Stomach smooth muscle (tissue), 2 donors: Measurements from ENCODE around the gene SMIM32.

ENCODE experiments used
- H3K27ac ChIP-seq: one replicate; pipeline ENCODE4 v1.7.0; 2013; ENCODE audit warnings: mild to moderate bottlenecking, low read length, inconsistent platforms
- H3K27me3 ChIP-seq, 2 donors: one replicate each; pipeline ENCODE4 v1.7.0; 2013; ENCODE audit warnings: low read length in 2 of 2; ENCODE audit not compliant: insufficient read depth in 2 of 2, control insufficient read depth in 1 of 2
- H3K36me3 ChIP-seq, 2 donors: one replicate each; pipeline ENCODE4 v1.7.0; 2013; ENCODE audit warnings: low read length in 2 of 2; ENCODE audit not compliant: control insufficient read depth in 2 of 2, insufficient read depth in 2 of 2
- H3K4me1 ChIP-seq: one replicate; pipeline ENCODE4 v1.7.0; 2013; ENCODE audit warnings: low read length; ENCODE audit not compliant: control insufficient read depth, insufficient read depth
- H3K4me3 ChIP-seq, 2 donors: one replicate each; pipeline ENCODE4 v1.7.0; 2013; ENCODE audit warnings: low read length in 2 of 2
- H3K9ac ChIP-seq, 2 donors: one replicate each; pipeline ENCODE4 v1.7.0; 2013; ENCODE audit warnings: low read length in 2 of 2, mild to moderate bottlenecking in 1 of 2
- H3K9me3 ChIP-seq, 2 donors: one replicate each; pipeline ENCODE4 v1.7.0; 2013; ENCODE audit warnings: low read length in 2 of 2; ENCODE audit not compliant: control insufficient read depth in 2 of 2
- donor health status: healthy.
- donor health status: Pancreatic carcinoma.

SMIM32 gene

GRCh38 chr5:136208916-136209315 lies 16.0 kb upstream of the SMIM32 start:
- no peaks in the 10 kb centered on the region for H3K36me3 ChIP-seq
- H3K4me1 ChIP-seq, result no peaks in the 10 kb centered on the region
- no peak overlapping the region for H3K4me3 ChIP-seq
- peaks cover 0 to 6% of the 10 kb centered on the region in 2 donors for H3K9me3 ChIP-seq
- H3K27ac ChIP-seq, result no peak overlapping the region
- no peak overlapping the region for H3K9ac ChIP-seq
- peaks cover 0 to 9% of the 10 kb centered on the region in 2 donors for H3K27me3 ChIP-seq

DNA sequence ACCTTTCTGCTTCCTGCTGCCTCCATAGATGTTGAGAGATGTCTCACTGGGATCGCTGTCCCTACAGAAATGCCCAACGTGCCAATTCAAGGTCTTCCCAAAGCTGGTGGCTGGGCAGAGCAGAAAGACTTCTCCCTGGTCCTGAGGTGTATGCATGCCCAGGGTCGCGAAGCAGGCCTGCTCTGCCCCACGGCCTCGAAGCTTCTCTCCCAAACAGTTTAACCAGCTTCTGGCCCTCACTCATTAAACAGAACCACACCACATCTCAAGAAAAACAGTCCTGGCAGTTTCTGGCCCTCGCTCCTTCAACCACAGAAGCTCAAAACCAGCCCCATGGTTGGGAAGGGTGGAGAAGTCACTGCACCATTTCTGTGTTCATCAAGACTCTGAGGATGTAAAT lies 14.7 kb upstream of the SMIM32 start:
- no peak overlapping the region for H3K27ac ChIP-seq
- H3K36me3 ChIP-seq, result no peaks in the 10 kb centered on the region
- no peaks in the 10 kb centered on the region for H3K4me1 ChIP-seq
- peaks cover 0 to 5% of the 10 kb centered on the region in 2 donors for H3K27me3 ChIP-seq
- peaks cover 0 to 6% of the 10 kb centered on the region in 2 donors for H3K9me3 ChIP-seq
- H3K4me3 ChIP-seq, result no peak overlapping the region
- H3K9ac ChIP-seq, result no peak overlapping the region

- peaks cover 0 to 5% of the 10 kb centered on the region in 2 donors for H3K27me3 ChIP-seq
- no peaks in the 10 kb centered on the region for H3K4me1 ChIP-seq
- H3K9ac ChIP-seq, result no peak overlapping the region
- H3K27ac ChIP-seq, result no peak overlapping the region
- H3K36me3 ChIP-seq, result no peaks in the 10 kb centered on the region
- H3K4me3 ChIP-seq, result no peak overlapping the region
- peaks cover 0 to 6% of the 10 kb centered on the region in 2 donors for H3K9me3 ChIP-seq
These were observed 13.4 kb upstream of the SMIM32 start for GRCh38 chr5:136206361-136206760.

DNA sequence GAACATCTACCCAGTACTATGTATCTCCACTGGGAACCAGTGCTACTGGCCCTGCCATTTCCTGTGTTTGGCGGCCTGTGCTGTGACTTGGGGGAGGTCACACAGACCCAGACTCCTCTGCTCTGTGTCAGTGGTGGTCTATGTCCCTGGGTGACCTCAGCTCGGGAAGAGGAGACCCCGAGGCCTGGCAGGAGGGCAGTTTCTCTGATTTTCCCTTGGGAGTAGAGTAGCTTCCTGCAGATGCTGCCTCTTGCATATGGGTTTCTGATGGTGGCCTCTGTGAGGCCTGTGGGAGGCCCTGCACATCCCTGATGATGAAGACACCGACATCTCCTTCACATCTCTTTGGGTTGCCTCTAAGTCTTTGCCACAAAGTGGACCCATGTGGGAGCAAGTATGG lies 13.0 kb upstream of the SMIM32 start:
- H3K36me3 ChIP-seq, result no peaks in the 10 kb centered on the region
- no peak overlapping the region for H3K27ac ChIP-seq
- H3K4me3 ChIP-seq, result no peak overlapping the region
- H3K9ac ChIP-seq, result no peak overlapping the region
- peaks cover 0 to 5% of the 10 kb centered on the region in 2 donors for H3K27me3 ChIP-seq
- no peaks in the 10 kb centered on the region for H3K4me1 ChIP-seq
- peaks cover 0 to 6% of the 10 kb centered on the region in 2 donors for H3K9me3 ChIP-seq

- H3K27me3 ChIP-seq, result peaks cover 0 to 5% of the 10 kb centered on the region in 2 donors
- peaks cover 0 to 6% of the 10 kb centered on the region in 2 donors for H3K9me3 ChIP-seq
- no peak overlapping the region for H3K4me3 ChIP-seq
- no peak overlapping the region for H3K9ac ChIP-seq
- no peaks in the 10 kb centered on the region for H3K4me1 ChIP-seq
- H3K27ac ChIP-seq, result no peak overlapping the region
- H3K36me3 ChIP-seq, result no peaks in the 10 kb centered on the region
These were observed 12.2 kb upstream of the SMIM32 start for GRCh38 chr5:136205061-136205702.

GRCh38 chr5:136203303-136203922 lies 10.5 kb upstream of the SMIM32 start:
- no peaks in the 10 kb centered on the region for H3K4me1 ChIP-seq

GRCh38 chr5:136202469-136203205 lies 9.7 kb upstream of the SMIM32 start:
- Histone ChIP-seq H3K27ac (no peak overlapping the region), H3K36me3 (no peaks in the 10 kb centered on the region), H3K9me3 (peaks cover 0 to 6% of the 10 kb centered on the region in 2 donors), H3K9ac (no peak overlapping the region), H3K4me3 (no peak overlapping the region), H3K27me3 (peaks cover 0 to 2% of the 10 kb centered on the region in 2 donors), H3K4me1 (peaks cover 4% of the 10 kb centered on the region)

More at GRCh38 chr5:136203303-136203922, 10.5 kb upstream of the SMIM32 start:
- Histone ChIP-seq H3K4me3 (no peak overlapping the region), H3K36me3 (no peaks in the 10 kb centered on the region), H3K9me3 (peaks cover 0 to 6% of the 10 kb centered on the region in 2 donors), H3K9ac (no peak overlapping the region), H3K27ac (no peak overlapping the region), H3K27me3 (peaks cover 0 to 2% of the 10 kb centered on the region in 2 donors)

DNA sequence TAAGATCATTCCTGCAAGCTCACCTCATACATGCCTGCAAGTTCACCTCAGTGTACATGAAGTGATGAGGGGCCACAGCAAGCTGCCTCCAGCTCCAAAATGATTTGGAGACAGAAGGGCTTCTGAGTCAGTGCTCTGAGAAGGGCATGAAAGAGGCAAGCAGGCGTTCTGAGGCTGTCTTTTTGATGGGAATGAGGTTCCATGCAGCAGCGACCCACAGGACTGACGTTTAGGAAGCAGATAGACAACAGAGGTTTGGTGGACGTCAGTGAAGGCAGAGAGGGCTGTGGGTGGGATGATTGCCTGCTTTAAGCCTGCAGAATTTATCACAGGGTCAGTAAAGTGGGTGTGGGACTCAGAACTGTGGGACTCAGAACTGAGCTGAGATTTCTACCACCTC lies 8.9 kb upstream of the SMIM32 start:
- peaks cover 0 to 2% of the 10 kb centered on the region in 2 donors for H3K27me3 ChIP-seq
- no peak overlapping the region for H3K27ac ChIP-seq
- H3K4me3 ChIP-seq, result no peak overlapping the region
- no peaks in the 10 kb centered on the region for H3K36me3 ChIP-seq
- H3K9ac ChIP-seq, result no peak overlapping the region
- H3K9me3 ChIP-seq, result peaks cover 0 to 6% of the 10 kb centered on the region in 2 donors
- peaks cover 11% of the 10 kb centered on the region for H3K4me1 ChIP-seq

- no peak overlapping the region for H3K9ac ChIP-seq
- no peaks in the 10 kb centered on the region for H3K27me3 ChIP-seq
- no peaks in the 10 kb centered on the region for H3K36me3 ChIP-seq
- H3K4me1 ChIP-seq, result peaks cover 19% of the 10 kb centered on the region
- peaks cover 0 to 6% of the 10 kb centered on the region in 2 donors for H3K9me3 ChIP-seq
- no peak overlapping the region for H3K4me3 ChIP-seq
- no peak overlapping the region for H3K27ac ChIP-seq
These were observed 7.8 kb upstream of the SMIM32 start for GRCh38 chr5:136200761-136201160.

GRCh38 chr5:136200130-136200529 lies 7.2 kb upstream of the SMIM32 start:
- Histone ChIP-seq H3K27ac (no peak overlapping the region), H3K36me3 (no peaks in the 10 kb centered on the region), H3K4me3 (no peak overlapping the region), H3K9me3 (peaks cover 0 to under 1% of the 10 kb centered on the region in 2 donors), H3K27me3 (no peaks in the 10 kb centered on the region), H3K9ac (no peak overlapping the region), H3K4me1 (peaks cover 25% of the 10 kb centered on the region)
